Trophoblast cell (in vitro differentiated cells and primary cell): ENCODE measurements around the gene ADAMTSL3.

Experiments
- DNase-seq, 2 donors: peaks; one replicate each; pipeline ENCODE4 v3.0.0-alpha.2; 2016
- H2AFZ ChIP-seq: 2 replicates; pipeline ENCODE4 v1.6.1; 2013; ENCODE audit warnings: low read length, moderate library complexity, mild to moderate bottlenecking; ENCODE audit not compliant: insufficient read depth, poor library complexity
- H2AK5ac ChIP-seq: 2 replicates; pipeline ENCODE4 v1.6.1; 2013; ENCODE audit warnings: mild to moderate bottlenecking, low read length
- H2BK120ac ChIP-seq: 2 replicates; pipeline ENCODE4 v1.6.1; 2013; ENCODE audit warnings: low read length, mild to moderate bottlenecking, moderate library complexity; ENCODE audit not compliant: insufficient read depth, poor library complexity
- H2BK12ac ChIP-seq: 2 replicates; pipeline ENCODE4 v1.6.1; 2013; ENCODE audit warnings: mild to moderate bottlenecking, low read length, moderate library complexity
- H2BK5ac ChIP-seq: 2 replicates; pipeline ENCODE4 v1.6.1; 2013; ENCODE audit warnings: low read length, low read depth, moderate library complexity, mild to moderate bottlenecking; ENCODE audit not compliant: poor library complexity
- H3K14ac ChIP-seq: 2 replicates; pipeline ENCODE4 v1.6.1; 2013; ENCODE audit warnings: mild to moderate bottlenecking, low read length
- H3K18ac ChIP-seq: 2 replicates; pipeline ENCODE4 v1.6.1; 2013; ENCODE audit warnings: mild to moderate bottlenecking, low read length
- H3K23ac ChIP-seq: 2 replicates; pipeline ENCODE4 v1.6.1; 2013; ENCODE audit warnings: low read length
- H3K27ac ChIP-seq: 2 replicates; pipeline ENCODE4 v1.5.1; 2013; ENCODE audit warnings: low read depth, mild to moderate bottlenecking, inconsistent platforms, low read length, moderate library complexity
- H3K27me3 ChIP-seq: 2 replicates; pipeline ENCODE4 v1.6.1; 2013; ENCODE audit warnings: inconsistent platforms, mild to moderate bottlenecking, low read length, moderate library complexity; ENCODE audit not compliant: insufficient read depth
- H3K36me3 ChIP-seq, 2 experiments: 1 replicate in 1 of 2; 2 replicates in 1 of 2; pipeline ENCODE4 v1.6.1; 2013; ENCODE audit warnings: low read length in 2 of 2, mild to moderate bottlenecking in 2 of 2, moderate library complexity in 1 of 2; ENCODE audit not compliant: insufficient read depth in 2 of 2, control insufficient read depth in 1 of 2
- H3K4ac ChIP-seq: 2 replicates; pipeline ENCODE4 v1.6.1; 2013; ENCODE audit warnings: low read depth, mild to moderate bottlenecking, low read length, moderate library complexity
- H3K4me1 ChIP-seq, 2 experiments: 1 replicate in 1 of 2; 2 replicates in 1 of 2; pipeline ENCODE4 v1.6.1; 2013; ENCODE audit warnings: low read length in 2 of 2, mild to moderate bottlenecking in 2 of 2, moderate library complexity in 1 of 2; ENCODE audit not compliant: insufficient read depth in 2 of 2, control insufficient read depth in 1 of 2
- H3K4me2 ChIP-seq: 2 replicates; pipeline ENCODE4 v1.6.1; 2013; ENCODE audit warnings: inconsistent platforms, mild to moderate bottlenecking, low read length, moderate library complexity
- H3K4me3 ChIP-seq: 2 replicates; pipeline ENCODE4 v1.5.1; 2013; ENCODE audit warnings: mild to moderate bottlenecking, low read depth, low read length, inconsistent platforms
- H3K79me1 ChIP-seq: one replicate; pipeline ENCODE4 v1.6.1; 2013; ENCODE audit warnings: low read length
- H3K79me2 ChIP-seq: 2 replicates; pipeline ENCODE4 v1.6.1; 2013; ENCODE audit warnings: low read length, mild to moderate bottlenecking; ENCODE audit not compliant: control insufficient read depth, insufficient read depth, poor library complexity
- H3K9ac ChIP-seq: 2 replicates; pipeline ENCODE4 v1.6.1; 2013; ENCODE audit warnings: mild to moderate bottlenecking, low read length
- H3K9me3 ChIP-seq: 2 replicates; pipeline ENCODE4 v1.6.1; 2013; ENCODE audit warnings: low read depth, mild to moderate bottlenecking, control low read depth, inconsistent platforms, low read length; ENCODE audit not compliant: insufficient read depth
- H4K12ac ChIP-seq: 2 replicates; pipeline ENCODE4 v1.6.1; 2013; ENCODE audit warnings: low read depth, mild to moderate bottlenecking, low read length, moderate library complexity
- H4K8ac ChIP-seq: 2 replicates; pipeline ENCODE4 v1.6.1; 2013; ENCODE audit warnings: low read depth, mild to moderate bottlenecking, low read length, moderate library complexity
- H4K91ac ChIP-seq: one replicate; pipeline ENCODE4 v1.6.1; 2013; ENCODE audit warnings: low read depth, mild to moderate bottlenecking, low read length, moderate library complexity
- WGBS: extraction: QIAGEN DNeasy Blood & Tissue Kit; methylation state at CpG from one replicate; pipeline ENCODE4 v1.1.7; 2013; ENCODE audit warnings: missing lambda C conversion rate; ENCODE audit not compliant: insufficient read length, insufficient coverage; ENCODE audit errors: extremely low coverage; 5-methylcytosine and 5-hydroxymethylcytosine counted together

Gene ADAMTSL3

DNA sequence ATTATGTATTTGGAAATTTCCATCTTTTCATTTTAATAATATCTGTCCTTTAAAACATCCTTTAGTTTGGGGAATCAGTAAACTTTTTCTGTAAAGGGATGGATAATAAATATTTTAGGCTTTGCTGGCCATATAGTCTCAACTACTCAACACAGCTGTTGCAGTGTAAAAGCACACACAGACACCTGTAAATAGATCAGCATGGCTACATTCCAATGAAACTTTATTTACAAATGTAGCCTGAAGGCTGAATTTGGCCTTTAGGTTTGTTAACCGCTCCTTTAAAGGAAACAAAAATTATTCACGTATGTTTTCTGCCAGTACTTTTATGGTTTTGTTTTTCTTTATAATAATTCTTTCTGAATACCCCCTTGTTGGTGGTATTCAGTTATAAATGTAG, 184.8 kb downstream of the ADAMTSL3 start:
- no CpG with 5 or more reads among the region's 2 CpGs for WGBS
- Histone ChIP-seq H2BK5ac (no peak overlapping the region), H3K27me3 (no peaks in the 10 kb centered on the region), H3K79me1 (no peaks in the 10 kb centered on the region), H3K9ac (no peak overlapping the region), H3K36me3 (no peaks in the 10 kb centered on the region), H3K4me3 (no peak overlapping the region), H4K91ac (no peak overlapping the region), H3K9me3 (no peaks in the 10 kb centered on the region), H3K4me2 (no peak overlapping the region), H3K23ac (no peak overlapping the region), H4K8ac (no peak overlapping the region), H2AK5ac (no peak overlapping the region), H3K18ac (no peak overlapping the region), H3K27ac (no peak overlapping the region), H3K4ac (no peak overlapping the region), H2BK120ac (no peak overlapping the region), H2BK12ac (no peak overlapping the region), H2AFZ (no peak overlapping the region), H3K14ac (no peak overlapping the region), H3K4me1 (no peaks in the 10 kb centered on the region), H4K12ac (no peak overlapping the region), H3K79me2 (no peaks in the 10 kb centered on the region)
- no peak for DNase-seq

DNA sequence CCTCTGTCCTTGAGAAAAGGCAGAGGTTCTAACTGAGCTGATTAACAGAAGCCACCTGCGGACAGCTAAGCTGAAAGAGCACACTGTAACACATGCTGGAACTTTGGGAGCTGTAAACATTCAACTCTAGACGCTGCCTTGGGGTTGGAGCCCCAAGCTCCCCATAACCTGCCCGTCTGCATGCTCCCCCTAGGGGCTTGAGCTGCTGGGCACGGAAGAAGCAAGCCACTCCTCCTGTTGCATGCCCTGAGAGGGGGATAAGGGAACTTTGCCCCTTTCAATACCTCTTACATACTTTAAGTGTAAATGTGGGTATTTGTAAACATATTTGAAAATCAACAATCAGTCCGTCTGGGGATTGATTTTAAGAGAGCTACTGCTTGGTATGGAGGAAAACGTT, 188.4 kb downstream of the ADAMTSL3 start:
- Histone ChIP-seq H2BK12ac (no peak overlapping the region), H3K79me2 (no peaks in the 10 kb centered on the region), H2AK5ac (no peak overlapping the region), H3K23ac (no peak overlapping the region), H3K18ac (no peak overlapping the region), H2BK120ac (no peak overlapping the region), H4K8ac (no peak overlapping the region), H3K9ac (no peak overlapping the region), H3K4me1 (no peaks in the 10 kb centered on the region), H3K27ac (no peak overlapping the region), H3K4ac (no peak overlapping the region), H2BK5ac (no peak overlapping the region), H2AFZ (no peak overlapping the region), H3K36me3 (no peaks in the 10 kb centered on the region), H3K14ac (no peak overlapping the region), H4K12ac (no peak overlapping the region), H3K9me3 (no peaks in the 10 kb centered on the region), H3K4me3 (no peak overlapping the region), H4K91ac (no peak overlapping the region), H3K27me3 (no peaks in the 10 kb centered on the region), H3K79me1 (no peaks in the 10 kb centered on the region), H3K4me2 (no peak overlapping the region)
- DNase-seq: no peak
- no CpG with 5 or more reads among the region's 6 CpGs for WGBS

DNA sequence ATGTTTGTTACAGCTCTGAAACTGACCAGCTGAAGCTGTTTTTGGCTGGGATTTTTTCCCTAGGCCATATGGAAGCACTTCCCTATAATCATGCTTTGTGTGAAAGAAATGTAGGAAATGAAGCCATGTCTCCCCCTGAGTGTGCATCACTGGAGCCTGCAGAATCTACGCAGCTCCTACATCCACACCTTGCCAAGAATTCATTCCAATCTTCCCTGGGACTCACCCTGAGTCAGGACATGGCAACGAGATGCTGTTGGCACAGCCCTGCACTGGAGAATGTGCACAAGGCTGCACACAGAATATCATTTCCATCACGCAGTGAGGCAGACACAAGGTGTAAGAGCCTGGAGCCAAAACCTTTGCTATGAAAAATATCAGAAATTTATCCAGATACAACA, 189.5 kb downstream of the ADAMTSL3 start:
- Histone ChIP-seq H3K36me3 (no peaks in the 10 kb centered on the region), H3K4ac (no peak overlapping the region), H3K4me1 (no peaks in the 10 kb centered on the region), H3K18ac (no peak overlapping the region), H2AFZ (no peak overlapping the region), H4K8ac (no peak overlapping the region), H3K9ac (no peak overlapping the region), H3K79me2 (no peaks in the 10 kb centered on the region), H3K4me3 (no peak overlapping the region), H3K27ac (no peak overlapping the region), H4K91ac (no peak overlapping the region), H3K4me2 (no peak overlapping the region), H2BK5ac (no peak overlapping the region), H2BK120ac (no peak overlapping the region), H2BK12ac (no peak overlapping the region), H3K23ac (no peak overlapping the region), H3K79me1 (no peaks in the 10 kb centered on the region), H4K12ac (no peak overlapping the region), H3K9me3 (no peaks in the 10 kb centered on the region), H3K14ac (no peak overlapping the region), H3K27me3 (no peaks in the 10 kb centered on the region), H2AK5ac (no peak overlapping the region)
- WGBS: no CpG with 5 or more reads among the region's 3 CpGs
- DNase-seq: no peak

DNA sequence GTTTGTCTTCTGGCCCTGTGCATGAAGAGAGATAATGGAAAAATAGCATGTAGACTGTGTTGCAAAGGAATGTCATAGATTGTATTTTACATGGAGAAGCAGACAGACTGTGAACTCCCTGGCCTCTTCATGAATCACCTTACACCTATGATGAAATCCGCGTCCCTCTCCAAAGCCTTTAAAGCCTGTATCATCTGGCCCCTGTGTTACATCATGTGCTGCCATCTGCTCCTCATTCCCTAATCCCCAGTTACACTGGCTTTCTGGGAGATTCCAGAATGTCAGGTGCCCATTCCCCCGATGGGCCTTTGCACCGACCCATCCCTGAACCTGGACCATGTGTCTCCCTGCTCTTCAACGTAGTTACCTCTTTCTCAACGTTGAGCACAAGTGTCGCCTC, 190.8 kb downstream of the ADAMTSL3 start:
- no peak overlapping the region for H2BK120ac ChIP-seq
- peak; percentile 87 to 89 for DNase-seq
- no peaks in the 10 kb centered on the region for H3K79me2 ChIP-seq
- H4K8ac ChIP-seq: no peak overlapping the region
- H2AFZ ChIP-seq: no peak overlapping the region
- H3K36me3 ChIP-seq: no peaks in the 10 kb centered on the region
- no peaks in the 10 kb centered on the region for H3K27me3 ChIP-seq
- H2BK12ac ChIP-seq: no peak overlapping the region
- H3K79me1 ChIP-seq: no peaks in the 10 kb centered on the region
- no peak overlapping the region for H3K14ac ChIP-seq
- H3K18ac ChIP-seq: no peak overlapping the region
- H3K4ac ChIP-seq: no peak overlapping the region
- H3K23ac ChIP-seq: no peak overlapping the region
- no peak overlapping the region for H3K9ac ChIP-seq
- H2AK5ac ChIP-seq: no peak overlapping the region
- H3K27ac ChIP-seq: no peak overlapping the region
- no CpG with 5 or more reads among the region's 7 CpGs for WGBS
- no peak overlapping the region for H4K91ac ChIP-seq
- no peaks in the 10 kb centered on the region for H3K9me3 ChIP-seq
- no peak overlapping the region for H4K12ac ChIP-seq
- H3K4me2 ChIP-seq: no peak overlapping the region
- H3K4me3 ChIP-seq: no peak overlapping the region
- no peaks in the 10 kb centered on the region for H3K4me1 ChIP-seq
- no peak overlapping the region for H2BK5ac ChIP-seq
